ENCODE data around the gene SOX11. TPM values are rescaled to one million over a fixed set of nuclear protein-coding genes. Genes with fewer than 3 reads are reported as not detected.

Gene SOX11
- total RNA-seq, 1 donor from 2014 or later = 576 TPM

DNA sequence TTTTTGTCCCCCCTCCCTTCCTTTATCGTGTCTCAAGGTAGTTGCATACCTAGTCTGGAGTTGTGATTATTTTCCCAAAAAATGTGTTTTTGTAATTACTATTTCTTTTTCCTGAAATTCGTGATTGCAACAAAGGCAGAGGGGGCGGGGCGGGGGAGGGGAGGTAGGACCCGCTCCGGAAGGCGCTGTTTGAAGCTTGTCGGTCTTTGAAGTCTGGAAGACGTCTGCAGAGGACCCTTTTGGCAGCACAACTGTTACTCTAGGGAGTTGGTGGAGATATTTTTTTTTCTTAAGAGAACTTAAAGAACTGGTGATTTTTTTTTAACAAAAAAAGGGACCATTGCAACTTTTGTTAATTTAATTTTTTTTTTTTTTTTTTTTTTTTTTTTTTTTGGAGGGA, 2.1 kb downstream of the SOX11 start:
- Mint-ChIP-seq H3K27ac (ENCODE audit: unreplicated experiment) (peak overlapping the region; percentile 100), H3K4me1 (ENCODE audit: low read depth, unreplicated experiment) (peaks cover 8% of the 10 kb centered on the region), H3K4me3 (ENCODE audit: unreplicated experiment) (peak overlapping the region; percentile 97), H3K36me3 (ENCODE audit: unreplicated experiment) (peaks cover 19% of the 10 kb centered on the region), H3K9me3 (ENCODE audit: unreplicated experiment) (peaks cover 58% of the 10 kb centered on the region), H3K27me3 (ENCODE audit: unreplicated experiment) (peaks cover 47% of the 10 kb centered on the region)
- peak; percentile 63 for DNase-seq
- no peak for TF ChIP-seq CTCF (IDR thresholded peaks at IDR 0.05; ENCODE audit: partially characterized antibody, unreplicated experiment)

DNA sequence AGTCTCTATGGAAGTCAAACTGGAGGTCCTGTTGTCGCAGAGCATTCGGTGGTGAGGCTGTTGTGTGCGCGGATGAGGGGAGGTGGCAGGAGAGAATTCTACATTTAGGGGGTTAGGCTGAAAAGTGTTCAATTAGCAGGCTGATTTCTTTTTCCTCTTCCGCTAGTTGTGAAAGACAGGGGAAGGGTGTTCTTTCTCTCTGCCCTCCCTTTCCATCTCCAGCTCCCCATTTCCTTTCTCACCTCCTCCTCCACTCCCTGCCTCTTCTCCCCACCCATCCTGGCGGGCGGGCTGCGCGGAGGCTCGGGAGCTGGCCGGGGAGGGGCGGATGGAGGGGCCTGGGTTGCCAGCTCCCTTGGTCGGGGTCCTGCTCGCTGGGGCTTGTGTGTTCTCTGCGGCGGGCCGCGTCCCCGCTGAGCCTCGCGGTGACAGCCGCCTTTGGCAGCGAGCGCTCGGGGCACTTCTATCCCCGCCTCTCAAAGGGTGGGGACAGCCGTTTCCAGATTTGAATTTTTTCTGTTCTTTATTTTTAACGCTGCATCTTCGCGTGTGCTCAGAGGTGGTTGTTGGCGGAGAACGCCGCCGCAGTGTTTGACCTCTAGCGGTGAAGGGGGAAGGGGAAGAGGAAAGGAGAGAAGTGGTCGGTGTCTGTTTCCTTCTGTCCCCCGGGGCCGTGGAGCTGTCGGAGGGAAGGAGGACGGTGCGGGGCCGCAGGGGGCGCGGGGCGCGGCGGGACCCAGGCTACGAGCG, 3.6 kb downstream of the SOX11 start:
- peaks cover 19% of the 10 kb centered on the region for H3K36me3 Mint-ChIP-seq (ENCODE audit: unreplicated experiment)
- H3K4me1 Mint-ChIP-seq (ENCODE audit: low read depth, unreplicated experiment) = peaks cover 15% of the 10 kb centered on the region
- peak overlapping the region; percentile 100 for H3K27ac Mint-ChIP-seq (ENCODE audit: unreplicated experiment)
- no peak for TF ChIP-seq CTCF (IDR thresholded peaks at IDR 0.05; ENCODE audit: partially characterized antibody, unreplicated experiment)
- H3K27me3 Mint-ChIP-seq (ENCODE audit: unreplicated experiment) = peaks cover 47% of the 10 kb centered on the region
- peak; percentile 37 for DNase-seq
- H3K9me3 Mint-ChIP-seq (ENCODE audit: unreplicated experiment) = peaks cover 61% of the 10 kb centered on the region
- H3K4me3 Mint-ChIP-seq (ENCODE audit: unreplicated experiment) = peak overlapping the region; percentile 97

- H3K4me1 Mint-ChIP-seq (ENCODE audit: low read depth, unreplicated experiment) = peaks cover 21% of the 10 kb centered on the region
- TF ChIP-seq CTCF (IDR thresholded peaks at IDR 0.05; ENCODE audit: partially characterized antibody, unreplicated experiment) = no peak
- peak overlapping the region; percentile 97 for H3K4me3 Mint-ChIP-seq (ENCODE audit: unreplicated experiment)
- peaks cover 46% of the 10 kb centered on the region for H3K27me3 Mint-ChIP-seq (ENCODE audit: unreplicated experiment)
- peak; percentile 52 for DNase-seq
- H3K9me3 Mint-ChIP-seq (ENCODE audit: unreplicated experiment) = peaks cover 61% of the 10 kb centered on the region
- peak overlapping the region; percentile 100 for H3K27ac Mint-ChIP-seq (ENCODE audit: unreplicated experiment)
- peaks cover 19% of the 10 kb centered on the region for H3K36me3 Mint-ChIP-seq (ENCODE audit: unreplicated experiment)
These were observed 4.3 kb downstream of the SOX11 start for GRCh38 chr2:5696404-5696944.

GRCh38 chr2:5696945-5697521, 4.8 kb downstream of the SOX11 start:
- peaks cover 19% of the 10 kb centered on the region for H3K36me3 Mint-ChIP-seq (ENCODE audit: unreplicated experiment)
- peaks cover 44% of the 10 kb centered on the region for H3K27me3 Mint-ChIP-seq (ENCODE audit: unreplicated experiment)
- peak; percentile 73 for DNase-seq
- H3K4me3 Mint-ChIP-seq (ENCODE audit: unreplicated experiment) = peak overlapping the region; percentile 95
- peaks cover 59% of the 10 kb centered on the region for H3K9me3 Mint-ChIP-seq (ENCODE audit: unreplicated experiment)
- H3K4me1 Mint-ChIP-seq (ENCODE audit: low read depth, unreplicated experiment) = peaks cover 25% of the 10 kb centered on the region
- no peak for TF ChIP-seq CTCF (IDR thresholded peaks at IDR 0.05; ENCODE audit: partially characterized antibody, unreplicated experiment)
- H3K27ac Mint-ChIP-seq (ENCODE audit: unreplicated experiment) = peak overlapping the region; percentile 96

DNA sequence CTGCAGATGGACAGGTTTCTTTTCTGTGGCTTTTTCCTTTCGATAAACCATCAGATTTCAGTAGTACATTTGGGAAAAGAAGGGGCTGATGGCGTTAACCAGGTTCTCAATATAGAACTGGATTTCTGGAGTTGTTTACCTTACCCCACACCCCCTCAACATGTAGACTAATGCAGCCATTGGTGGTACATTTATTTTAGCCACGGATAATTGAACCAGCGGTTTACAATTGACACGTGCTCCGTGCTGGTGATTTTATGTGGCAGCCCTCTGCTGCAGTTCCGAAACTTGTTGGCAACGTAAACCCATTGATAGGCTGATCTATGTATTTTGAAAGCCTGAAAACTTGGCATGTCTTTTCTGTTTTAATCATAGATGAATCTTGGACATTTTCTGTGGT, 5.4 kb downstream of the SOX11 start:
- no peak for DNase-seq
- Mint-ChIP-seq H3K27ac (ENCODE audit: unreplicated experiment) (peak overlapping the region; percentile 96), H3K27me3 (ENCODE audit: unreplicated experiment) (peaks cover 42% of the 10 kb centered on the region), H3K4me3 (ENCODE audit: unreplicated experiment) (peak overlapping the region; percentile 95), H3K4me1 (ENCODE audit: low read depth, unreplicated experiment) (peaks cover 25% of the 10 kb centered on the region), H3K9me3 (ENCODE audit: unreplicated experiment) (peaks cover 55% of the 10 kb centered on the region), H3K36me3 (ENCODE audit: unreplicated experiment) (peaks cover 19% of the 10 kb centered on the region)
- TF ChIP-seq CTCF (IDR thresholded peaks at IDR 0.05; ENCODE audit: partially characterized antibody, unreplicated experiment) = no peak

Data from glutamatergic neuron (in vitro differentiated cells).